ENCODE data around the gene ARFGAP3.

DNA sequence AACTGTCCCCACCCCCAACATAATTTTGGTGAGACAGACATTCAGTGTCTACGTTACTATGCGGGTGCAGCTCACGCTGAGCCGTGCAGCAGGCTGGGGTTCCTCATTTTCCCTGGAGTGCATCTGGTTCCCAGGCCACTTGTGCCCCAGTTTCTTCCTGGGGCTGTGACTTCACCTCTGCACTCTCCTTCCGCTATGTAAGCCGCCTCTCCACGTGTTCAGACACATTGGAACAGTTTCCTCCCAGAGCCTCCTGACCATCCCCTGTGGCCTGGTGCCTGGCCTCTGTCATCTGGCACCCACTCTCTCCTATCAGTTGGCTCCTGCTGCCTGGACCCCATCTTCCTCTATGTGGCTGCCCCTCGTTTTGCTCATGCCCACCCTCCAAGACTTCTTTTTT is 90.2 kb downstream of the ARFGAP3 start:
- TF ChIP-seq REST (IDR thresholded peaks at IDR 0.05; ENCODE audit: low read depth, low read length) (no peak), FOSL2 (IDR thresholded peaks at IDR 0.05; ENCODE audit: borderline replicate concordance, low read depth) (no peak), POLR2AphosphoS5 (IDR thresholded peaks at IDR 0.05; ENCODE audit: low read depth, low read length) (no peak), MAX (IDR thresholded peaks at IDR 0.05; ENCODE audit: low read depth) (no peak), MXI1 (IDR thresholded peaks at IDR 0.05; ENCODE audit: low read depth, low read length) (no peak)
- TF ChIP-seq, protein P1, sequence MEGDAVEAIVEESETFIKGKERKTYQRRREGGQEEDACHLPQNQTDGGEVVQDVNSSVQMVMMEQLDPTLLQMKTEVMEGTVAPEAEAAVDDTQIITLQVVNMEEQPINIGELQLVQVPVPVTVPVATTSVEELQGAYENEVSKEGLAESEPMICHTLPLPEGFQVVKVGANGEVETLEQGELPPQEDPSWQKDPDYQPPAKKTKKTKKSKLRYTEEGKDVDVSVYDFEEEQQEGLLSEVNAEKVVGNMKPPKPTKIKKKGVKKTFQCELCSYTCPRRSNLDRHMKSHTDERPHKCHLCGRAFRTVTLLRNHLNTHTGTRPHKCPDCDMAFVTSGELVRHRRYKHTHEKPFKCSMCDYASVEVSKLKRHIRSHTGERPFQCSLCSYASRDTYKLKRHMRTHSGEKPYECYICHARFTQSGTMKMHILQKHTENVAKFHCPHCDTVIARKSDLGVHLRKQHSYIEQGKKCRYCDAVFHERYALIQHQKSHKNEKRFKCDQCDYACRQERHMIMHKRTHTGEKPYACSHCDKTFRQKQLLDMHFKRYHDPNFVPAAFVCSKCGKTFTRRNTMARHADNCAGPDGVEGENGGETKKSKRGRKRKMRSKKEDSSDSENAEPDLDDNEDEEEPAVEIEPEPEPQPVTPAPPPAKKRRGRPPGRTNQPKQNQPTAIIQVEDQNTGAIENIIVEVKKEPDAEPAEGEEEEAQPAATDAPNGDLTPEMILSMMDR (IDR thresholded peaks at IDR 0.05), result no peak

All from SK-N-SH (cell line).